Measurements from ENCODE around the gene SPAG17.

DNA sequence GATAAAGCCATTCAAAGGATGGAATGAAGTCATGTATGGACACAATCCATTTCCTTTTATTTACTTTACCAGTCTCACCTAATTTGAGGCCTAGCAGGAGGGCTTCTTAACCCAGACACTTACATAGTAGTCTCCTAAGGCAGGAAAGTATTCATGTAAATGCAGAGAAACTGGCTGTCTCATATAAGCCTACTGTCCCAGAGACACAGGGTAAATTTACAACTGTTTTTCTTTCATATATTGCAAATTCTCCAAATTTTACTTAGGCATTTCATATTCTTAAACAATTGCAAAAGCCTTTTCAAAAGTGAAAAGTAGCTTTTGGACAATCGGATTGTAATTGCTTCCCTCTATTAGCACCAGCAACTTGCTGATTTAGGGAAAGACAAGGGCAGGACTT is 29.9 kb downstream of the SPAG17 start:
- TF ChIP-seq POLR2A (IDR thresholded peaks at IDR 0.05; ENCODE audit: borderline replicate concordance, extremely low read depth, insufficient read depth, insufficient read length) (no peak), EGR1 (IDR thresholded peaks at IDR 0.05; ENCODE audit: low read depth) (no peak), ZNF274 (IDR thresholded peaks at IDR 0.05; ENCODE audit: low read depth, low read length) (no peak), TCF7L2 (IDR thresholded peaks at IDR 0.05; ENCODE audit: borderline replicate concordance, extremely low read depth, insufficient read depth, insufficient read length) (no peak), EZH2 (IDR thresholded peaks at IDR 0.05) (no peak), FOSL1 (IDR thresholded peaks at IDR 0.05; ENCODE audit: low read depth) (no peak), YY1 (IDR thresholded peaks at IDR 0.05; ENCODE audit: extremely low read depth, insufficient replicate concordance, low read depth, low read length) (no peak)
- TF ChIP-seq, protein P1, sequence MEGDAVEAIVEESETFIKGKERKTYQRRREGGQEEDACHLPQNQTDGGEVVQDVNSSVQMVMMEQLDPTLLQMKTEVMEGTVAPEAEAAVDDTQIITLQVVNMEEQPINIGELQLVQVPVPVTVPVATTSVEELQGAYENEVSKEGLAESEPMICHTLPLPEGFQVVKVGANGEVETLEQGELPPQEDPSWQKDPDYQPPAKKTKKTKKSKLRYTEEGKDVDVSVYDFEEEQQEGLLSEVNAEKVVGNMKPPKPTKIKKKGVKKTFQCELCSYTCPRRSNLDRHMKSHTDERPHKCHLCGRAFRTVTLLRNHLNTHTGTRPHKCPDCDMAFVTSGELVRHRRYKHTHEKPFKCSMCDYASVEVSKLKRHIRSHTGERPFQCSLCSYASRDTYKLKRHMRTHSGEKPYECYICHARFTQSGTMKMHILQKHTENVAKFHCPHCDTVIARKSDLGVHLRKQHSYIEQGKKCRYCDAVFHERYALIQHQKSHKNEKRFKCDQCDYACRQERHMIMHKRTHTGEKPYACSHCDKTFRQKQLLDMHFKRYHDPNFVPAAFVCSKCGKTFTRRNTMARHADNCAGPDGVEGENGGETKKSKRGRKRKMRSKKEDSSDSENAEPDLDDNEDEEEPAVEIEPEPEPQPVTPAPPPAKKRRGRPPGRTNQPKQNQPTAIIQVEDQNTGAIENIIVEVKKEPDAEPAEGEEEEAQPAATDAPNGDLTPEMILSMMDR (IDR thresholded peaks at IDR 0.05 in 2 of 3, conservative IDR thresholded peaks at IDR 0.05 in 1 of 3; ENCODE audit: borderline replicate concordance in 1 of 3, insufficient read depth in 1 of 3, low read depth in 2 of 3, low read length in 2 of 3), result no peak
- TF ChIP-seq, protein P2, sequence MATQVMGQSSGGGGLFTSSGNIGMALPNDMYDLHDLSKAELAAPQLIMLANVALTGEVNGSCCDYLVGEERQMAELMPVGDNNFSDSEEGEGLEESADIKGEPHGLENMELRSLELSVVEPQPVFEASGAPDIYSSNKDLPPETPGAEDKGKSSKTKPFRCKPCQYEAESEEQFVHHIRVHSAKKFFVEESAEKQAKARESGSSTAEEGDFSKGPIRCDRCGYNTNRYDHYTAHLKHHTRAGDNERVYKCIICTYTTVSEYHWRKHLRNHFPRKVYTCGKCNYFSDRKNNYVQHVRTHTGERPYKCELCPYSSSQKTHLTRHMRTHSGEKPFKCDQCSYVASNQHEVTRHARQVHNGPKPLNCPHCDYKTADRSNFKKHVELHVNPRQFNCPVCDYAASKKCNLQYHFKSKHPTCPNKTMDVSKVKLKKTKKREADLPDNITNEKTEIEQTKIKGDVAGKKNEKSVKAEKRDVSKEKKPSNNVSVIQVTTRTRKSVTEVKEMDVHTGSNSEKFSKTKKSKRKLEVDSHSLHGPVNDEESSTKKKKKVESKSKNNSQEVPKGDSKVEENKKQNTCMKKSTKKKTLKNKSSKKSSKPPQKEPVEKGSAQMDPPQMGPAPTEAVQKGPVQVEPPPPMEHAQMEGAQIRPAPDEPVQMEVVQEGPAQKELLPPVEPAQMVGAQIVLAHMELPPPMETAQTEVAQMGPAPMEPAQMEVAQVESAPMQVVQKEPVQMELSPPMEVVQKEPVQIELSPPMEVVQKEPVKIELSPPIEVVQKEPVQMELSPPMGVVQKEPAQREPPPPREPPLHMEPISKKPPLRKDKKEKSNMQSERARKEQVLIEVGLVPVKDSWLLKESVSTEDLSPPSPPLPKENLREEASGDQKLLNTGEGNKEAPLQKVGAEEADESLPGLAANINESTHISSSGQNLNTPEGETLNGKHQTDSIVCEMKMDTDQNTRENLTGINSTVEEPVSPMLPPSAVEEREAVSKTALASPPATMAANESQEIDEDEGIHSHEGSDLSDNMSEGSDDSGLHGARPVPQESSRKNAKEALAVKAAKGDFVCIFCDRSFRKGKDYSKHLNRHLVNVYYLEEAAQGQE (IDR thresholded peaks at IDR 0.05; ENCODE audit: low read depth), result no peak
- TF ChIP-seq, protein P3, sequence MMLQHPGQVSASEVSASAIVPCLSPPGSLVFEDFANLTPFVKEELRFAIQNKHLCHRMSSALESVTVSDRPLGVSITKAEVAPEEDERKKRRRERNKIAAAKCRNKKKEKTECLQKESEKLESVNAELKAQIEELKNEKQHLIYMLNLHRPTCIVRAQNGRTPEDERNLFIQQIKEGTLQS (IDR thresholded peaks at IDR 0.05), result no peak

All from HCT116 (cell line).